Brain microvascular endothelial cell (primary cell): ENCODE measurements around the gene TRAF1.

Source experiments
- DNase-seq: peaks from one replicate; pipeline ENCODE4 v3.0.0-alpha.2; 2020
- H3K27ac ChIP-seq: fragments of 250-450 bp; sonication (Bioruptor Pico); 2 replicates; pipeline ENCODE4 v1.5.1; 2020; ENCODE audit warnings: mild to moderate bottlenecking, moderate library complexity
- H3K27me3 ChIP-seq: fragments of 250-450 bp; sonication (Bioruptor Pico); replicated peaks from 2 replicates; pipeline ENCODE4 v1.5.1; 2020; ENCODE audit warnings: mild to moderate bottlenecking
- H3K36me3 ChIP-seq: fragments of 250-450 bp; sonication (Bioruptor Pico); replicated peaks from 2 replicates; pipeline ENCODE4 v1.5.1; 2020; ENCODE audit warnings: mild to moderate bottlenecking
- H3K4me3 ChIP-seq: 2 replicates; pipeline ENCODE4 v1.5.1; 2011; ENCODE audit warnings: low read depth, mild to moderate bottlenecking, control low read depth, low read length, moderate library complexity
- in situ Hi-C: cut with HindIII; loops from 2 replicates; pipeline ENCODE4 v1.10.0; 2017; ENCODE audit warnings: low sequenced_read_pairs, low pct_ligation_motif_present
- TF ChIP-seq, protein P1 (sequence below): IDR thresholded peaks from 2 replicates; pipeline ENCODE4 v1.5.1; 2011; ENCODE audit warnings: low read depth, mild to moderate bottlenecking, moderate library complexity, low read length, control low read depth, inconsistent platforms; ENCODE audit errors: missing control alignments

Gene TRAF1

DNA sequence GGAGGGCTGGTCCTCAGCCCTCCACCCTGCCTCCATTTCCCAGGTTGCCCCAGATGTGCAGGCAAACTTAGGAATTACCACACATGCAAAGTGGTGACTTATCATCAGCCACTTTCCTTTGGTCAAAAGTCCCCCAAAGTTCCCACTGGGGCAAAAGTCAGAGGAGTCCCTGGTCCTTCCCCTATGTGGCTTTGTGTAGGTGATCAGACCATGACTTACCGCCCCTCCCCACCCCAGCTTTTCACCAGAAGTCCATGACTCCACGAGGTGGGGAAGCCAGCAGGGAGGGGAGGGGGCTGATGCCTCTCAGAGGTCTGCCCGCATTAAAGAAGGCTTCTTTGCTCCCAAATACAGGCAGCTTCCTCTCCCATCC, 5.8 kb downstream of the TRAF1 start:
- TF ChIP-seq, protein P1, sequence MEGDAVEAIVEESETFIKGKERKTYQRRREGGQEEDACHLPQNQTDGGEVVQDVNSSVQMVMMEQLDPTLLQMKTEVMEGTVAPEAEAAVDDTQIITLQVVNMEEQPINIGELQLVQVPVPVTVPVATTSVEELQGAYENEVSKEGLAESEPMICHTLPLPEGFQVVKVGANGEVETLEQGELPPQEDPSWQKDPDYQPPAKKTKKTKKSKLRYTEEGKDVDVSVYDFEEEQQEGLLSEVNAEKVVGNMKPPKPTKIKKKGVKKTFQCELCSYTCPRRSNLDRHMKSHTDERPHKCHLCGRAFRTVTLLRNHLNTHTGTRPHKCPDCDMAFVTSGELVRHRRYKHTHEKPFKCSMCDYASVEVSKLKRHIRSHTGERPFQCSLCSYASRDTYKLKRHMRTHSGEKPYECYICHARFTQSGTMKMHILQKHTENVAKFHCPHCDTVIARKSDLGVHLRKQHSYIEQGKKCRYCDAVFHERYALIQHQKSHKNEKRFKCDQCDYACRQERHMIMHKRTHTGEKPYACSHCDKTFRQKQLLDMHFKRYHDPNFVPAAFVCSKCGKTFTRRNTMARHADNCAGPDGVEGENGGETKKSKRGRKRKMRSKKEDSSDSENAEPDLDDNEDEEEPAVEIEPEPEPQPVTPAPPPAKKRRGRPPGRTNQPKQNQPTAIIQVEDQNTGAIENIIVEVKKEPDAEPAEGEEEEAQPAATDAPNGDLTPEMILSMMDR, result no peak
- Histone ChIP-seq H3K27me3 (no peaks in the 10 kb centered on the region), H3K27ac (no peak overlapping the region), H3K4me3 (no peak overlapping the region), H3K36me3 (no peaks in the 10 kb centered on the region)
- in situ Hi-C loops, result no loop called here
- DNase-seq, result no peak

DNA sequence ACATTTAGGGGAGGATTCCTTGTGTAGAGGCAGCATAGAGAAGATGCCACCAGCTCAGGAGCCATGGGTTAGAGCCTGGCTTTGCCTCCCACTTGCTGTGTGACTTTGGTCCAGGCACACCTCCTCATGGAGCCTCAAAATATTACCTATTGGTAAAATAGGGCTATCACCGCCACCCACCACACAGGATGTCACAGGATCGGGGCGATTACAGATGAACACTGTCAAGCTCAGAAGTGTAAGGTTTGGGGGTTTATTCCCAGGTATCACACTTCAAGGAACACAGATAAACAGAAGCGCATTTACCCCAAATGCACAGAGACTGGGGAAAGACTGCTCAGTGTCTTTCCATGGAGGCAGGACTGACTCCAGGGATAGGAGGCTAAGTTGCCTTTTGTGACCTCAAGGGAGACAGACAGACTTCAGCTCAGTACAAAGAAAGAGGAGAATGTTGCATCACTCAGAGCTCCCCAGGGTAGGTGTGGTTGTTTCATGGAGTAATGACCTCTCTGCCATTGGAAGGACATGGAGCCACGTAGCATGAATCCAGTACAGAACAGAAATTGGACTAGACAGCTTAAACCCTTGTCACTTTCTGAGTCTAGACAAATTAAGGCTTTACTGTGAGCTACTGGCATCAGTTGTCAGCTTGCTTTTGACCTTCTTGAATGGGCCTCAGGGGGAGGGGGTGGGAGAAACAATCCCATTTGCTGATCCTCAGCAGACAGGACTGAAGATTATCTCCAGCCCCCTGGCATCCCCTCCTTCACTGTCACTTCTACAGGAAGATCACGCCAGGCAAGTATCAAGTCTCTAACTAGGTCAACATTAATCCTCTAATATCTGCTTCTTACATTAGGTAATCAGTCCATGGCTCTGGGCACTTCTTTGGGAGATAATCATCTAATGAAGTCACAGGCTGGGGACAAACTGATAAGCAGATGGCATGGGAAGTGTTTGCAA, 6.5 kb downstream of the TRAF1 start:
- no peak for DNase-seq
- H3K36me3 ChIP-seq, result no peaks in the 10 kb centered on the region
- no peak overlapping the region for H3K27ac ChIP-seq
- no peak overlapping the region for H3K4me3 ChIP-seq
- TF ChIP-seq, protein P1, result no peak
- in situ Hi-C loops, result no loop called here
- no peaks in the 10 kb centered on the region for H3K27me3 ChIP-seq

DNA sequence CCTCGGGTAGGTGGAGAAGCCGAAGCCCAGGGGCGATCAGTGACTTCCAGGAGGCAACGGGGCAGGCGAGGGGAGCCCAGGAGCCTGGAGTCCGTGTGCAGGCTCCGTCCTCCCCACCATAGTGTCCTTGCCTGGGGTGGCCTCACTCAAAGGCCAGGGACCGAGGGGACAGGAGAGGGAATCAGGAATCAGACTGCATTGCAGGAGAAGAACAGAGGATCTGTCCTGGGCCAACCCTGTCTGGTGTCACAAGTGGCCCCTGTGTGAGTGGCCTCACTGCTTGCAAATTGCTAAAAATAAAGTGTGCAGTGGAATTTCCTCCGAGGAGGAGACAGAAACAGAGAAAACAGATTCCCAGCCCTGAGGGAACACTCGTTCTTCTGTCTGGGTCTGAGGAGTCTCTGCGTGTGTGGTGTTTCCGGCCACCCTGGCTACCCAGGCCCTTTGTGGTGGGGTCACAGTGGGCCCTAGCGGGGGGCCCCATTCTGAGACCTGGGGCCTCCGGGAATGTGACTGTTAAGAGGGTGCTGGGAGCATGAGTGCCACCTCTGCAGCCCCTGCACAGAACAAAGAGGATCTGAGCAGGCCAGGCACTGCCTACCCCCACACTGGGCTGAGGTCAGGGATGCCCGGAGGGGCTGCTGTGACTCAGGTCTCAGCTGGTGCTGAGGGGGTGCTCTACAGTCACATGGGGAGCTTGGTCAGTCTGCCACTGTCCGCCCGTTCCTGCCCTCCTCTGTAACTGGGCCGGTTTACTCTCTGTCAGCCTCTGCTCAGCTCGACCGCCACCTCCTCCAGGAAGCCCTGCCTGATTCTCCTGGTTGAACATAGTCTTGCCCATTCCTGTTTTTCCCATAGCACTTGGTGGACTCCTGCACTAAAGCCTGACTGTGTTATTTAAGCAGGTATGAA, 7.4 kb downstream of the TRAF1 start:
- in situ Hi-C loops, result no loop called here
- TF ChIP-seq, protein P1, result no peak
- Histone ChIP-seq H3K4me3 (no peak overlapping the region), H3K27ac (no peak overlapping the region), H3K27me3 (no peaks in the 10 kb centered on the region), H3K36me3 (no peaks in the 10 kb centered on the region)
- no peak for DNase-seq

DNA sequence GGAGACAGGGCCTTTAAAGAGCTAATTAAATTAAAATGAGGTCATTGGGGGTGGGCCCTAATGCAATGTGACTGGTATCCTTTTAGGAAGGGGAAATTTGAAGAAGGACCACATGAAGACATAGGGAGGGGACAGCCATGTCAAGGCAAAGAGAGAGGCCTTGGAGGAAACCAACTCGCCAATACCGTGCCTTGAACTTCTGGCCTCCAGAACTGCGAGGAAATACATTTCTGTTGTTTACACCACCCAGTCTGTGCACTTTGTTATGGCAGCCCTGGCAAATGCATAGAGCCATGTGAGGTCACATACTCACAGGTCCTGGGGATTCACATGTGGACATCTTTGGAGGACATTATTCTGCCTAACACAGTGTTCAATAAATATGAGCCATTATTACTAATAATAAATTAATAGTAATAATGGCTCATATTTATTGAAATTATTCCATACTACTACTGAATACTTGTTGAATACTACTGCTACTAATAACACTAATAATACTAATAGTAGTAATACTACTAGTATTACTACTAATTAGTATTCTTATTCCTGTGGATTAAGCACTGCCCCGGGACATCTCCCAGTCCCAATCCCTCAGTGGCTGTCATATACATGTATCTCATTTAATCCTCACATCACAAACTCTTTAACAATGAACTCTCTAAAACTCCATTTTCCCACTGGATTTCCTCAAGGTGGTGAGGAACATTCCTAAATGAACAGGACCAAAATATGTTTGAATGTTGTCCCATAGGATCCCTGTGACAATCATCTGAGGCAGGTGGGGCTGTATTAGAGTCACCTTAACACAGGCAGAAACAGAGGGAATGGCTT, 8.4 kb downstream of the TRAF1 start:
- H3K27me3 ChIP-seq, result no peaks in the 10 kb centered on the region
- DNase-seq, result no peak
- TF ChIP-seq, protein P1, result no peak
- H3K27ac ChIP-seq, result no peak overlapping the region
- no peak overlapping the region for H3K4me3 ChIP-seq
- in situ Hi-C loops, result no loop called here
- no peaks in the 10 kb centered on the region for H3K36me3 ChIP-seq
